Thoracic aorta (tissue), 2 donors: ENCODE results near the gene ZNF665. TPM values are rescaled to one million over a fixed set of nuclear protein-coding genes. Genes with fewer than 3 reads are reported as not detected.

ENCODE experiments used
- ATAC-seq: fragments of 150-250 bp; one replicate; pipeline ENCODE4 v1.8.0; 2017; ENCODE audit warnings: low read depth; ENCODE audit not compliant: insufficient number of reproducible peaks, low FRiP score
- DNase-seq: peaks from one replicate; pipeline ENCODE4 v3.0.0-alpha.2; 2020; ENCODE audit warnings: low spot score
- H3K27ac ChIP-seq, 2 donors: fragments of 200-600 bp; sonication (generic); 1 replicate in 1 of 2; 2 replicates in 1 of 2; pipeline ENCODE4 v1.5.1; 2016; ENCODE audit warnings: mild to moderate bottlenecking in 2 of 2, moderate library complexity in 2 of 2
- H3K27me3 ChIP-seq: fragments of 200-600 bp; sonication (generic); replicated peaks from 2 replicates; pipeline ENCODE4 v1.6.0; 2016; ENCODE audit warnings: mild to moderate bottlenecking; ENCODE audit not compliant: insufficient read depth
- H3K36me3 ChIP-seq: fragments of 200-600 bp; sonication (generic); one replicate; pipeline ENCODE4 v1.5.1; 2016
- H3K4me1 ChIP-seq, 2 donors: fragments of 200-600 bp; sonication (generic); 1 replicate in 1 of 2; 2 replicates in 1 of 2; pipeline versions ENCODE4 v1.5.1 to v1.6.0; 2016; ENCODE audit warnings: low read depth in 2 of 2, mild to moderate bottlenecking in 1 of 2; ENCODE audit not compliant: control insufficient read depth in 1 of 2
- H3K4me3 ChIP-seq: fragments of 200-600 bp; sonication (generic); 2 replicates; pipeline ENCODE4 v1.5.1; 2016; ENCODE audit warnings: mild to moderate bottlenecking
- H3K9me3 ChIP-seq: fragments of 200-600 bp; sonication (generic); 2 replicates; pipeline ENCODE4 v1.5.1; 2016
- CTCF ChIP-seq: fragments of 200-600 bp; sonication (generic); IDR thresholded peaks from one replicate; pipeline ENCODE4 v1.5.1; 2019; ENCODE audit warnings: antibody characterized with exemption
- total RNA-seq, 2 donors: library from RNA; depleted of rRNA; stranded (reverse); fragments of >200 nt; gene quantifications; one replicate each; pipeline versions ENCODE4 v1.1.0 to v1.2.3, GENCODE V29; 2016

The ZNF665 gene
- total RNA-seq, 2 donors from 2014 or later = 4.5 to 6.6 TPM

DNA sequence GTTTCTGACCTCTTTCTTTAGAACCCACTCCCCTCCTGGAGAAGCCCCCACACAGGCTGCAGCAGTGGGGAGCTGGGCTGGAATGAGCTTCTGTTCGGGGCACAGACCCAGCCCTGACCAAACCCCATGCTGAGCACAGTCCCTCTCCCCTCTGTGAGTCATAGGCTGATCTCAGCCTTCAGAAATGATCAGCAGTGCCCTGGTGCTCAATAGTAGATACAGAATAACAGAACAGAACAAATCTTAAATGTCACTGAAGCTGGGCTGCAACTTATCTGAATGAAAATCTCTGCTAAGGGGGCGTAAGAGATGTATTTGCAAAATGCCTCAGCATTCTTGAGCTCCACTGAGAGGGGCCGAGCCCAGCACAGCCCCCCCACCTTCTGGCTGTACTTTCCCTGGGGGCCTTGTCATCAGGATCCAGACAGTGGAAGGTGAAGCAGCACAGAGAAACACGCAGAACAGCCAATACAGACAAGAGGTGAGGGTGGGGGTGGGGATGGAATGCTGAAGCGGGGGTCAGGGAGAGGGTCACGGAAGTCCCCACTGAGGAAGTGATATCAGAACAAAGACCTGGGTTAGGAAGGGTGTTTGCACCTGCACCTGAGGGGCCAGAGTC is 9.9 kb downstream of the ZNF665 start:
- DNase-seq (no peak), ATAC-seq (no peak)
- H3K9me3 ChIP-seq = no peaks in the 10 kb centered on the region
- no peak overlapping the region for H3K4me3 ChIP-seq
- no peaks in the 10 kb centered on the region for H3K4me1 ChIP-seq
- no peak overlapping the region for H3K27ac ChIP-seq
- H3K27me3 ChIP-seq = no peaks in the 10 kb centered on the region
- H3K36me3 ChIP-seq = peaks cover 7% of the 10 kb centered on the region
- no peak for TF ChIP-seq CTCF

- Histone ChIP-seq H3K27ac (no peak overlapping the region), H3K27me3 (no peaks in the 10 kb centered on the region), H3K36me3 (peaks cover 7% of the 10 kb centered on the region), H3K4me1 (no peaks in the 10 kb centered on the region), H3K4me3 (no peak overlapping the region), H3K9me3 (no peaks in the 10 kb centered on the region)
- no peak for TF ChIP-seq CTCF
- DNase-seq (no peak), ATAC-seq (no peak)
Measured at GRCh38 chr19:53182202-53182601, 11.0 kb downstream of the ZNF665 start.

DNA sequence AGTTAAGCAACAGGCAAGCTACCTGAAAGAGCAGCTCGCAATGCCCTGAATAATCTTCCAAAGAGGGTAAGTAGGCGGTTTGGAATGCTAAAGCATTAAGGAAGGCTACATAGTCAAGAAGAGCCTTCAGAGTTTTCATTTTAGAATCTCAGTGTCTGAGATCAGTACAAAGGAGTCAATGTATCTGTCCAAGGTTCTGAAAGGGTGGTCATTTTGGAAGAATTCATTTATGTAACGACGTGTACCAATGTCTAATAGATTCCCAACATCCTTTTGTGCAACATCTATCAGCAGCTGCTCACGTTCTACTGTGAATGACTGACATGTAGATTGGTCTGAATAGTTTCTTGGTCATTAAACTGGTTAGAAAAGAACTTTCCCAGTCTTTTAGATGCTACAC is 15.2 kb downstream of the ZNF665 start:
- ATAC-seq (no peak), DNase-seq (no peak)
- Histone ChIP-seq H3K4me1 (no peaks in the 10 kb centered on the region), H3K36me3 (peaks cover 12% of the 10 kb centered on the region), H3K9me3 (no peaks in the 10 kb centered on the region), H3K27me3 (no peaks in the 10 kb centered on the region), H3K27ac (no peak overlapping the region), H3K4me3 (no peak overlapping the region)
- TF ChIP-seq CTCF = no peak

- DNase-seq (no peak), ATAC-seq (no peak)
- no peaks in the 10 kb centered on the region for H3K27me3 ChIP-seq
- no peak overlapping the region for H3K27ac ChIP-seq
- peaks cover 11% of the 10 kb centered on the region for H3K9me3 ChIP-seq
- H3K36me3 ChIP-seq = peaks cover 6% of the 10 kb centered on the region
- TF ChIP-seq CTCF = no peak
- H3K4me3 ChIP-seq = no peak overlapping the region
- H3K4me1 ChIP-seq = no peaks in the 10 kb centered on the region
Measured at GRCh38 chr19:53172889-53173288, 20.3 kb downstream of the ZNF665 start.

- no peaks in the 10 kb centered on the region for H3K27me3 ChIP-seq
- ATAC-seq (no peak), DNase-seq (no peak)
- H3K9me3 ChIP-seq = peaks cover 40% of the 10 kb centered on the region
- peaks cover 2% of the 10 kb centered on the region for H3K36me3 ChIP-seq
- TF ChIP-seq CTCF = no peak
- no peaks in the 10 kb centered on the region for H3K4me1 ChIP-seq
- H3K27ac ChIP-seq = no peak overlapping the region
- no peak overlapping the region for H3K4me3 ChIP-seq
Measured at GRCh38 chr19:53165691-53166091, 27.5 kb downstream of the ZNF665 start.
